GM18909 (cell line): ENCODE results near the gene GTSF1L.

Experiments used
- ATAC-seq: cut with Tn5 transposase; IDR thresholded peaks from one replicate; pipeline ENCODE4 v1.9.1; 2021; ENCODE audit warnings: mild to moderate bottlenecking; ENCODE audit not compliant: unreplicated experiment, poor library complexity

Gene GTSF1L

GRCh38 chr20:43676368-43676767, 50.4 kb downstream of the GTSF1L start:
- no peak for ATAC-seq
